HEK293 (cell line): ENCODE measurements around the gene BET1.

Source experiments
- CTCF ChIA-PET: fragments of 350-600 bp; formaldehyde crosslinking; extraction: SDS; loops from one replicate; lab custom pipeline; 2021; ENCODE audit warnings: antibody characterized with exemption; lab: Yijun Ruan, JAX
- POLR2A ChIA-PET: fragments of 300-600 bp; formaldehyde crosslinking; extraction: SDS; loops from one replicate; lab custom pipeline; 2020; ENCODE audit warnings: antibody characterized with exemption, inconsistent platforms; lab: Yijun Ruan, JAX
- H3K27ac ChIP-seq: fragments of 200-500 bp; sonication (Bioruptor generic); 2 replicates; pipeline ENCODE4 v1.5.1; 2014; ENCODE audit warnings: low read depth, low read length, control low read depth, inconsistent platforms; ENCODE audit errors: extremely low read depth
- H3K36me3 ChIP-seq, 2 experiments: fragments of 200-500 bp in 1 of 2; sonication (Bioruptor generic) in 1 of 2; 1 replicate in 1 of 2; 2 replicates in 1 of 2; pipeline ENCODE4 v1.5.1; 2014 to 2017; ENCODE audit warnings: inconsistent platforms in 2 of 2, low read length in 2 of 2; ENCODE audit not compliant: control insufficient read depth in 2 of 2, insufficient read depth in 1 of 2
- H3K4me1 ChIP-seq: fragments of 200-500 bp; sonication (Bioruptor generic); 2 replicates; pipeline ENCODE4 v1.5.1; 2014; ENCODE audit warnings: mild to moderate bottlenecking, low read length, inconsistent platforms; ENCODE audit not compliant: control insufficient read depth, insufficient read depth
- H3K4me3 ChIP-seq: 2 replicates; pipeline ENCODE4 v1.5.1; 2011; ENCODE audit warnings: low read depth, mild to moderate bottlenecking, control low read depth, low read length, moderate library complexity
- H3K9me3 ChIP-seq: fragments of 200-500 bp; sonication (Bioruptor generic); 2 replicates; pipeline ENCODE4 v1.5.1; 2014; ENCODE audit warnings: low read depth, low read length, inconsistent platforms; ENCODE audit not compliant: control insufficient read depth, insufficient read depth
- BCL11B ChIP-seq: fragments of 450-650 bp; formaldehyde crosslinking; IDR thresholded peaks from 2 replicates; pipeline ENCODE4 v1.5.1; 2016; ENCODE audit warnings: low read depth, missing biosample characterization, missing genetic modification characterization
- GLI2 ChIP-seq: fragments of 450-650 bp; formaldehyde crosslinking; IDR thresholded peaks from 2 replicates; pipeline ENCODE4; 2017; ENCODE audit warnings: missing biosample characterization, missing genetic modification characterization, low read depth, borderline replicate concordance
- GLIS2 ChIP-seq: fragments of 450-650 bp; formaldehyde crosslinking; IDR thresholded peaks from 2 replicates; pipeline ENCODE4 v1.5.1; 2016; ENCODE audit warnings: missing biosample characterization, missing genetic modification characterization
- HOXD13 ChIP-seq: sonication (generic); formaldehyde crosslinking; IDR thresholded peaks from 2 replicates; pipeline ENCODE4 v1.8.0; 2022; ENCODE audit warnings: missing genetic modification reagents, borderline replicate concordance
- IKZF3 ChIP-seq: fragments of 450-650 bp; IDR thresholded peaks from 2 replicates; pipeline ENCODE4 v1.5.0; 2018; ENCODE audit warnings: missing biosample characterization, mild to moderate bottlenecking, missing genetic modification characterization, moderate library complexity
- KLF1 ChIP-seq: fragments of 450-650 bp; formaldehyde crosslinking; IDR thresholded peaks from 2 replicates; pipeline ENCODE4 v1.5.1; 2016; ENCODE audit warnings: missing biosample characterization, missing genetic modification characterization
- KLF7 ChIP-seq: fragments of 450-650 bp; formaldehyde crosslinking; IDR thresholded peaks from 2 replicates; pipeline ENCODE4 v1.5.1; 2016; ENCODE audit warnings: missing biosample characterization, missing genetic modification characterization, borderline replicate concordance
- REPIN1 ChIP-seq: fragments of 450-650 bp; formaldehyde crosslinking; IDR thresholded peaks from 2 replicates; pipeline ENCODE4 v1.5.1; 2017; ENCODE audit warnings: missing biosample characterization, missing genetic modification characterization, low read depth
- SETDB1 ChIP-seq: IDR thresholded peaks from one replicate; pipeline ENCODE4 v1.6.1; 2017; ENCODE audit warnings: mild to moderate bottlenecking, low read length, moderate library complexity, mixed read lengths; ENCODE audit not compliant: insufficient read length
- SP2 ChIP-seq: fragments of 450-650 bp; formaldehyde crosslinking; IDR thresholded peaks from 2 replicates; pipeline ENCODE4 v1.5.1; 2016; ENCODE audit warnings: missing biosample characterization, missing genetic modification characterization
- YY1 ChIP-seq: fragments of 450-650 bp; formaldehyde crosslinking; IDR thresholded peaks from 2 replicates; pipeline ENCODE4 v1.5.1; 2018; ENCODE audit warnings: missing biosample characterization, missing genetic modification characterization
- ZBTB17 ChIP-seq: fragments of 450-650 bp; formaldehyde crosslinking; IDR thresholded peaks from 2 replicates; pipeline ENCODE4 v1.5.1; 2016; ENCODE audit warnings: missing biosample characterization, missing genetic modification characterization
- ZFP37 ChIP-seq: fragments of 450-650 bp; formaldehyde crosslinking; IDR thresholded peaks from 2 replicates; pipeline ENCODE4 v1.5.1; 2016; ENCODE audit warnings: missing biosample characterization, missing genetic modification characterization
- ZFP41 ChIP-seq: fragments of 450-650 bp; formaldehyde crosslinking; IDR thresholded peaks from 2 replicates; pipeline ENCODE4 v1.5.1; 2016; ENCODE audit warnings: missing biosample characterization, missing genetic modification characterization, borderline replicate concordance
- ZNF138 ChIP-seq: fragments of 450-650 bp; formaldehyde crosslinking; IDR thresholded peaks from 2 replicates; pipeline ENCODE4 v1.5.1; 2016; ENCODE audit warnings: missing biosample characterization, missing genetic modification characterization, borderline replicate concordance
- ZNF2 ChIP-seq: fragments of 450-650 bp; formaldehyde crosslinking; IDR thresholded peaks from 2 replicates; pipeline ENCODE4 v1.5.1; 2016; ENCODE audit warnings: missing biosample characterization, missing genetic modification characterization
- ZNF221 ChIP-seq: fragments of 450-650 bp; formaldehyde crosslinking; IDR thresholded peaks from 2 replicates; pipeline ENCODE4 v1.5.1; 2017; ENCODE audit warnings: missing biosample characterization, missing genetic modification characterization, borderline replicate concordance
- ZNF239 ChIP-seq: fragments of 450-650 bp; formaldehyde crosslinking; IDR thresholded peaks from 2 replicates; pipeline ENCODE4 v1.5.1; 2016; ENCODE audit warnings: missing biosample characterization, missing genetic modification characterization
- ZNF433 ChIP-seq: fragments of 450-650 bp; formaldehyde crosslinking; IDR thresholded peaks from 2 replicates; pipeline ENCODE4 v1.5.1; 2016; ENCODE audit warnings: missing biosample characterization, missing genetic modification characterization, low read depth
- ZNF501 ChIP-seq: fragments of 450-650 bp; formaldehyde crosslinking; IDR thresholded peaks from 2 replicates; pipeline ENCODE4 v1.5.1; 2016; ENCODE audit warnings: missing biosample characterization, missing genetic modification characterization
- ZNF530 ChIP-seq: fragments of 450-650 bp; formaldehyde crosslinking; IDR thresholded peaks from 2 replicates; pipeline ENCODE4 v1.5.1; 2016; ENCODE audit warnings: low read depth, missing biosample characterization, missing genetic modification characterization
- ZNF544 ChIP-seq: fragments of 450-650 bp; formaldehyde crosslinking; IDR thresholded peaks from 2 replicates; pipeline ENCODE4 v1.5.0; 2017; ENCODE audit warnings: missing biosample characterization, missing genetic modification characterization
- ZNF548 ChIP-seq: fragments of 450-650 bp; formaldehyde crosslinking; IDR thresholded peaks from 2 replicates; pipeline ENCODE4 v1.5.1; 2016; ENCODE audit warnings: missing biosample characterization, missing genetic modification characterization
- ZNF585B ChIP-seq: fragments of 450-650 bp; formaldehyde crosslinking; IDR thresholded peaks from 2 replicates; pipeline ENCODE4 v1.5.1; 2016; ENCODE audit warnings: missing biosample characterization, missing genetic modification characterization
- ZNF596 ChIP-seq: fragments of 450-650 bp; IDR thresholded peaks from 2 replicates; pipeline ENCODE4 v1.5.0; 2018; ENCODE audit warnings: missing biosample characterization, mild to moderate bottlenecking, missing genetic modification characterization, moderate library complexity
- ZNF610 ChIP-seq: fragments of 450-650 bp; formaldehyde crosslinking; IDR thresholded peaks from 2 replicates; pipeline ENCODE4 v1.5.1; 2016; ENCODE audit warnings: missing biosample characterization, missing genetic modification characterization, borderline replicate concordance
- ZNF670 ChIP-seq: fragments of 450-650 bp; formaldehyde crosslinking; IDR thresholded peaks from 2 replicates; pipeline ENCODE4 v1.5.1; 2016; ENCODE audit warnings: missing biosample characterization, missing genetic modification characterization, low read depth
- ZNF677 ChIP-seq: fragments of 450-650 bp; IDR thresholded peaks from 2 replicates; pipeline ENCODE4 v1.5.0; 2018; ENCODE audit warnings: missing biosample characterization, mild to moderate bottlenecking, missing genetic modification characterization, moderate library complexity
- ZNF701 ChIP-seq: fragments of 450-650 bp; formaldehyde crosslinking; IDR thresholded peaks from 2 replicates; pipeline ENCODE4 v1.5.1; 2016; ENCODE audit warnings: missing biosample characterization, missing genetic modification characterization
- ZNF776 ChIP-seq: fragments of 450-650 bp; formaldehyde crosslinking; IDR thresholded peaks from 2 replicates; pipeline ENCODE4 v1.5.0; 2017; ENCODE audit warnings: missing biosample characterization, missing genetic modification characterization, borderline replicate concordance
- ZNF830 ChIP-seq: fragments of 450-650 bp; IDR thresholded peaks from 2 replicates; pipeline ENCODE4 v1.5.0; 2018; ENCODE audit warnings: missing biosample characterization, missing genetic modification characterization, low read depth, mild to moderate bottlenecking, moderate library complexity
- TF ChIP-seq, protein P1 (sequence below): fragments of 450-650 bp; formaldehyde crosslinking; IDR thresholded peaks from 2 replicates; pipeline ENCODE4 v1.5.1; 2016; ENCODE audit warnings: missing biosample characterization, missing genetic modification characterization
- TF ChIP-seq, protein P2 (sequence below): fragments of 450-650 bp; formaldehyde crosslinking; IDR thresholded peaks from 2 replicates; pipeline ENCODE4 v1.5.1; 2016; ENCODE audit warnings: missing biosample characterization, missing genetic modification characterization
- TF ChIP-seq, protein P3 (sequence below): fragments of 450-650 bp; formaldehyde crosslinking; IDR thresholded peaks from 2 replicates; pipeline ENCODE4 v1.5.1; 2016; ENCODE audit warnings: missing biosample characterization, missing genetic modification characterization

BET1 gene

DNA sequence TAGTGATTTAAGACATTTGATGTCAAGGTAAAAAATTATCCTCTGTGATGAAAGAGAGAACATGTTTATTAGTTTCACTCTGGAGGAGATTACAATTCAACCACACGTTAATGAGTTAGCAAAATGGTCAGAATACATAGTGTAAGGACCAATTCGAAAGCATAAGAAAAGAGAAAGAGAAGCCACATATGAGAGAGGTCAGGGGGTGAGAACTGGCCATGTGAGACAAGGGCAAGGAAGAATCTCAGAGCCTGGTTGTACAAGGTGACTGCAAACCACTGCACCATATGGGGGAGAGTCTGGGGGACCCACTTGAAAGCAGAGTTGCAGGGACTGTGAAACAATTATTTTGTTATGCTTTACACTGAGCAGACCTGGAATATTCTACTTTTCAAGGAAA is 27.7 kb upstream of the BET1 start:
- Histone ChIP-seq H3K4me3 (no peak overlapping the region), H3K27ac (no peak overlapping the region), H3K4me1 (peaks cover 6% of the 10 kb centered on the region; the same call in 1 of the 2 replicates), H3K9me3 (no peaks in the 10 kb centered on the region)
- POLR2A ChIA-PET: no interaction called here
- no peak for TF ChIP-seq KLF1 (tag by site-specific recombination)
- no peak for TF ChIP-seq KLF7
- TF ChIP-seq SP2: no peak
- TF ChIP-seq HOXD13 (CRISPR knock-in tag): no peak
- no peak for TF ChIP-seq ZNF585B
- TF ChIP-seq ZNF830: no peak
- TF ChIP-seq ZFP37: no peak
- TF ChIP-seq ZNF138: no peak
- no peak for TF ChIP-seq ZNF677 (tag by site-specific recombination)
- TF ChIP-seq ZNF501 (tag by site-specific recombination): no peak
- TF ChIP-seq ZNF670 (tag by site-specific recombination): no peak
- TF ChIP-seq ZNF610 (tag by site-specific recombination): no peak
- TF ChIP-seq ZNF221 (tag by site-specific recombination): no peak
- no peak for TF ChIP-seq IKZF3 (tag by site-specific recombination)
- no peak for TF ChIP-seq ZNF776 (tag by site-specific recombination)
- no peak for TF ChIP-seq ZNF530 (tag by site-specific recombination)
- TF ChIP-seq, all 188 proteins: peak for 0
- CTCF ChIA-PET: no interaction called here
- H3K36me3 ChIP-seq: no peaks in the 10 kb centered on the region

DNA sequence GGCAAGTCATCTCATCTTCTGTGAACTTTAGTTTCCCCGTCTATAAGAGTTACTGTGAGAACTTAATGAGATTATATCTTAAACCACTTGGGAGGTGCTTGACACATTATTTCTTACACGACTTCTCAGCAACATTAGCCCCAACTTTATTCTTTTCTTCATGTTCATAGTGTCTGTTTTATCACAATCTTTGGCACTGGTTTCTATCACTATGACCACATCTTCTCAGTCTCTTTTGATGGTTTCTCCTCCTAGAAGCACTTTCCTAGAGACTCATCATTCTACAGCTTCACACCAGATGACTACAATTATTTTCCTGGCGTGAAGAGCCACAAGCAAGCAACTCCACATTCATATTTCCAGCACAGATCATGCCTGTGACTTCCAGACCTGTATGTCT is 26.5 kb upstream of the BET1 start:
- ChIA-PET CTCF (interaction anchor here (0.5 to 1.2 kb wide), 2 partner anchors 57 to 176 kb away, joined by 3 read pairs; no protein-coding TSS in a partner anchor), POLR2A (no interaction called here)

More for the DNA sequence above, 26.5 kb upstream of the BET1 start:
- Histone ChIP-seq H3K9me3 (no peaks in the 10 kb centered on the region), H3K36me3 (no peaks in the 10 kb centered on the region), H3K4me1 (peaks cover 6% of the 10 kb centered on the region; the same call in 1 of the 2 replicates), H3K4me3 (no peak overlapping the region), H3K27ac (no peak overlapping the region)
- TF ChIP-seq ZBTB17 (tag by site-specific recombination): no peak
- no peak for TF ChIP-seq ZNF239 (tag by site-specific recombination)
- TF ChIP-seq, protein P1, sequence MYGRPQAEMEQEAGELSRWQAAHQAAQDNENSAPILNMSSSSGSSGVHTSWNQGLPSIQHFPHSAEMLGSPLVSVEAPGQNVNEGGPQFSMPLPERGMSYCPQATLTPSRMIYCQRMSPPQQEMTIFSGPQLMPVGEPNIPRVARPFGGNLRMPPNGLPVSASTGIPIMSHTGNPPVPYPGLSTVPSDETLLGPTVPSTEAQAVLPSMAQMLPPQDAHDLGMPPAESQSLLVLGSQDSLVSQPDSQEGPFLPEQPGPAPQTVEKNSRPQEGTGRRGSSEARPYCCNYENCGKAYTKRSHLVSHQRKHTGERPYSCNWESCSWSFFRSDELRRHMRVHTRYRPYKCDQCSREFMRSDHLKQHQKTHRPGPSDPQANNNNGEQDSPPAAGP (tag by site-specific recombination): no peak
- TF ChIP-seq ZNF2 (tag by site-specific recombination): no peak
- no peak for TF ChIP-seq ZNF548 (tag by site-specific recombination)
- TF ChIP-seq GLI2 (tag by site-specific recombination): no peak
- no peak for TF ChIP-seq YY1 (tag by site-specific recombination)
- no peak for TF ChIP-seq ZFP41
- no peak for TF ChIP-seq ZNF544 (tag by site-specific recombination)
- TF ChIP-seq ZNF701 (tag by site-specific recombination): no peak
- TF ChIP-seq ZNF596 (tag by site-specific recombination): no peak
- TF ChIP-seq GLIS2 (tag by site-specific recombination): no peak
- TF ChIP-seq, protein P2, sequence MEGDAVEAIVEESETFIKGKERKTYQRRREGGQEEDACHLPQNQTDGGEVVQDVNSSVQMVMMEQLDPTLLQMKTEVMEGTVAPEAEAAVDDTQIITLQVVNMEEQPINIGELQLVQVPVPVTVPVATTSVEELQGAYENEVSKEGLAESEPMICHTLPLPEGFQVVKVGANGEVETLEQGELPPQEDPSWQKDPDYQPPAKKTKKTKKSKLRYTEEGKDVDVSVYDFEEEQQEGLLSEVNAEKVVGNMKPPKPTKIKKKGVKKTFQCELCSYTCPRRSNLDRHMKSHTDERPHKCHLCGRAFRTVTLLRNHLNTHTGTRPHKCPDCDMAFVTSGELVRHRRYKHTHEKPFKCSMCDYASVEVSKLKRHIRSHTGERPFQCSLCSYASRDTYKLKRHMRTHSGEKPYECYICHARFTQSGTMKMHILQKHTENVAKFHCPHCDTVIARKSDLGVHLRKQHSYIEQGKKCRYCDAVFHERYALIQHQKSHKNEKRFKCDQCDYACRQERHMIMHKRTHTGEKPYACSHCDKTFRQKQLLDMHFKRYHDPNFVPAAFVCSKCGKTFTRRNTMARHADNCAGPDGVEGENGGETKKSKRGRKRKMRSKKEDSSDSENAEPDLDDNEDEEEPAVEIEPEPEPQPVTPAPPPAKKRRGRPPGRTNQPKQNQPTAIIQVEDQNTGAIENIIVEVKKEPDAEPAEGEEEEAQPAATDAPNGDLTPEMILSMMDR (tag by site-specific recombination): no peak
- no peak for TF ChIP-seq SETDB1
- no peak for TF ChIP-seq REPIN1 (tag by site-specific recombination)
- TF ChIP-seq ZNF433 (tag by site-specific recombination): no peak
- TF ChIP-seq, protein P3, sequence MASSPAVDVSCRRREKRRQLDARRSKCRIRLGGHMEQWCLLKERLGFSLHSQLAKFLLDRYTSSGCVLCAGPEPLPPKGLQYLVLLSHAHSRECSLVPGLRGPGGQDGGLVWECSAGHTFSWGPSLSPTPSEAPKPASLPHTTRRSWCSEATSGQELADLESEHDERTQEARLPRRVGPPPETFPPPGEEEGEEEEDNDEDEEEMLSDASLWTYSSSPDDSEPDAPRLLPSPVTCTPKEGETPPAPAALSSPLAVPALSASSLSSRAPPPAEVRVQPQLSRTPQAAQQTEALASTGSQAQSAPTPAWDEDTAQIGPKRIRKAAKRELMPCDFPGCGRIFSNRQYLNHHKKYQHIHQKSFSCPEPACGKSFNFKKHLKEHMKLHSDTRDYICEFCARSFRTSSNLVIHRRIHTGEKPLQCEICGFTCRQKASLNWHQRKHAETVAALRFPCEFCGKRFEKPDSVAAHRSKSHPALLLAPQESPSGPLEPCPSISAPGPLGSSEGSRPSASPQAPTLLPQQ (tag by site-specific recombination): no peak
- no peak for TF ChIP-seq BCL11B (tag by site-specific recombination)
